ENCODE results near the gene MXD3. TPM values are rescaled to one million over a fixed set of nuclear protein-coding genes. Genes with fewer than 3 reads are reported as not detected.

MXD3 gene
- total RNA-seq, 1 experiment from 2014 or later = 50.0 TPM

GRCh38 chr5:177357146-177357458, 45.4 kb upstream of the MXD3 start:
- Histone ChIP-seq H4K20me1 (ENCODE audit: insufficient read depth) (no peaks in the 10 kb centered on the region), H3K4me1 (replicated peaks; ENCODE audit: insufficient read depth) (peaks cover 3% of the 10 kb centered on the region; the same call in 1 of the 2 replicates), H3K9me2 (ENCODE audit: insufficient read depth) (no peaks in the 10 kb centered on the region), H3F3A (ENCODE audit: insufficient read depth, low read depth) (0 out of 2 replicates have a peak, but pooled peaks cover 6% of the 10 kb centered on the region), H3K79me2 (ENCODE audit: low read depth) (no peaks in the 10 kb centered on the region), H3K36me3 (ENCODE audit: low read depth) (no peaks in the 10 kb centered on the region), H3K4me2 (no peak overlapping the region), H2AFZ (no peak overlapping the region), H3K27me3 (ENCODE audit: insufficient read depth, low read depth) (peaks cover 14% of the 10 kb centered on the region; the same call in 1 of the 2 replicates), H3K4me3 (no peak overlapping the region), H3K27ac (no peak overlapping the region), H3K9me3 (ENCODE audit: insufficient read depth, low read depth) (no peaks in the 10 kb centered on the region)
- DNase-seq = no peak
- ChIA-PET CTCF (no interaction called here), POLR2A (ENCODE audit: unreplicated experiment) (no interaction called here)
- intact Hi-C loops (cut with micrococcal nuclease; ENCODE audit: unreplicated experiment) = no loop called here
- no TSS peak for BruUV-seq (replicated peaks)
- TF ChIP-seq EZH2 (IDR thresholded peaks at IDR 0.05; ENCODE audit: low read depth) = no peak
- TF ChIP-seq CTCF (conservative IDR thresholded peaks at IDR 0.05) = no peak

- POLR2A ChIA-PET (ENCODE audit: unreplicated experiment) = no interaction called here
- Histone ChIP-seq H3F3A (ENCODE audit: insufficient read depth, low read depth) (0 out of 2 replicates have a peak, but pooled peaks cover 3% of the 10 kb centered on the region), H3K4me3 (no peak overlapping the region), H3K4me1 (replicated peaks; ENCODE audit: insufficient read depth) (peaks cover 4% of the 10 kb centered on the region; the same call in 1 of the 2 replicates), H3K4me2 (no peak overlapping the region), H3K79me2 (ENCODE audit: low read depth) (no peaks in the 10 kb centered on the region), H3K9me2 (ENCODE audit: insufficient read depth) (no peaks in the 10 kb centered on the region), H3K27ac (no peak overlapping the region), H3K36me3 (ENCODE audit: low read depth) (no peaks in the 10 kb centered on the region), H2AFZ (no peak overlapping the region), H3K9me3 (ENCODE audit: insufficient read depth, low read depth) (no peaks in the 10 kb centered on the region), H3K27me3 (ENCODE audit: insufficient read depth, low read depth) (peaks cover 14% of the 10 kb centered on the region; the same call in 1 of the 2 replicates), H4K20me1 (ENCODE audit: insufficient read depth) (no peaks in the 10 kb centered on the region)
- no peak for TF ChIP-seq CTCF (conservative IDR thresholded peaks at IDR 0.05)
- no peak for TF ChIP-seq EZH2 (IDR thresholded peaks at IDR 0.05; ENCODE audit: low read depth)
- no TSS peak for BruUV-seq (replicated peaks)
- CTCF ChIA-PET = interaction anchor here (0.6 kb wide), 2 partner anchors 33 to 610 kb away, joined by 3 to 4 read pairs; no protein-coding TSS in a partner anchor
- DNase-seq = no peak
- intact Hi-C loops (cut with micrococcal nuclease; ENCODE audit: unreplicated experiment) = no loop called here
Observed at GRCh38 chr5:177356746-177357145, 45.0 kb upstream of the MXD3 start.

- CTCF ChIA-PET = no interaction called here
- H3F3A ChIP-seq (ENCODE audit: insufficient read depth, low read depth) = 0 out of 2 replicates have a peak, but pooled peaks cover 3% of the 10 kb centered on the region
- POLR2A ChIA-PET (ENCODE audit: unreplicated experiment) = no interaction called here
Observed at GRCh38 chr5:177355868-177356168, 44.1 kb upstream of the MXD3 start.

More at GRCh38 chr5:177355868-177356168, 44.1 kb upstream of the MXD3 start:
- Histone ChIP-seq H3K36me3 (ENCODE audit: low read depth) (no peaks in the 10 kb centered on the region), H4K20me1 (ENCODE audit: insufficient read depth) (no peaks in the 10 kb centered on the region), H3K4me1 (replicated peaks; ENCODE audit: insufficient read depth) (peaks cover 4% of the 10 kb centered on the region; the same call in 1 of the 2 replicates), H3K9me2 (ENCODE audit: insufficient read depth) (no peaks in the 10 kb centered on the region), H3K4me3 (no peak overlapping the region), H3K9me3 (ENCODE audit: insufficient read depth, low read depth) (no peaks in the 10 kb centered on the region), H3K79me2 (ENCODE audit: low read depth) (peaks cover 5% of the 10 kb centered on the region), H3K27me3 (ENCODE audit: insufficient read depth, low read depth) (peaks cover 14% of the 10 kb centered on the region; the same call in 1 of the 2 replicates), H2AFZ (no peak overlapping the region), H3K27ac (no peak overlapping the region), H3K4me2 (no peak overlapping the region)
- BruUV-seq (replicated peaks) = no TSS peak
- DNase-seq = no peak
- TF ChIP-seq EZH2 (IDR thresholded peaks at IDR 0.05; ENCODE audit: low read depth) = no peak
- no peak for TF ChIP-seq CTCF (conservative IDR thresholded peaks at IDR 0.05)
- intact Hi-C loops (cut with micrococcal nuclease; ENCODE audit: unreplicated experiment) = no loop called here

All from PC-9 (cell line).